Activated CD8-positive, alpha-beta memory T cell treated with anti-CD3 and anti-CD28 coated beads for 1 hour (primary cell): ENCODE results near the gene HACD2.

Experiments used
- DNase-seq, 2 donors: peaks; one replicate each; pipeline ENCODE4 v3.0.0-alpha.2; 2020; ENCODE audit warnings: low read depth in 1 of 2; ENCODE audit errors: extremely low read depth in 1 of 2

The HACD2 gene

GRCh38 chr3:123527046-123527445, 57.8 kb downstream of the HACD2 start:
- no peak for DNase-seq

- no peak for DNase-seq
Measured at GRCh38 chr3:123526474-123526873, 58.4 kb downstream of the HACD2 start.

- DNase-seq: no peak
Measured at GRCh38 chr3:123525433-123525832, 59.4 kb downstream of the HACD2 start.

- no peak for DNase-seq
Measured at GRCh38 chr3:123524981-123525380, 59.9 kb downstream of the HACD2 start.

- DNase-seq: no peak
Measured at GRCh38 chr3:123523023-123523412, 61.8 kb downstream of the HACD2 start.

- no peak for DNase-seq
Measured at GRCh38 chr3:123522320-123523022, 62.4 kb downstream of the HACD2 start.

- DNase-seq: no peak
Measured at GRCh38 chr3:123521179-123521969, 63.5 kb downstream of the HACD2 start.

GRCh38 chr3:123520656-123521055, 64.2 kb downstream of the HACD2 start:
- DNase-seq: no peak

GRCh38 chr3:123518892-123519485, 65.9 kb downstream of the HACD2 start:
- no peak for DNase-seq

- DNase-seq: no peak
Measured at GRCh38 chr3:123511726-123512125, 73.1 kb downstream of the HACD2 start.

GRCh38 chr3:123511084-123511483, 73.8 kb downstream of the HACD2 start:
- DNase-seq: no peak

GRCh38 chr3:123508178-123508577, 76.7 kb downstream of the HACD2 start:
- DNase-seq: no peak

- DNase-seq: no peak
Measured at GRCh38 chr3:123505820-123506219, 79.0 kb downstream of the HACD2 start.

GRCh38 chr3:123503203-123503602, 81.7 kb downstream of the HACD2 start:
- DNase-seq: no peak

- no peak for DNase-seq
Measured at GRCh38 chr3:123499322-123499721, 85.5 kb downstream of the HACD2 start.

GRCh38 chr3:123498761-123499160, 86.1 kb downstream of the HACD2 start:
- DNase-seq: no peak

GRCh38 chr3:123493912-123494311, 90.9 kb downstream of the HACD2 start:
- no peak for DNase-seq

- DNase-seq: no peak
Measured at GRCh38 chr3:123491966-123492587, 92.8 kb downstream of the HACD2 start.

GRCh38 chr3:123489400-123490004, 95.4 kb downstream of the HACD2 start:
- DNase-seq: peak in 1 of 2 donors; percentile 2

- no peak for DNase-seq
Measured at GRCh38 chr3:123488645-123489347, 96.1 kb downstream of the HACD2 start.
